ENCODE measurements around the gene TNIK. TPM values are rescaled to one million over a fixed set of nuclear protein-coding genes. Genes with fewer than 3 reads are reported as not detected.

Gene TNIK
- total and polyA plus RNA-seq, 2 experiments from 2014 or later, result 14.6 to 34.3 TPM

- no peaks in the 10 kb centered on the region for H3K79me2 ChIP-seq (replicated peaks; ENCODE audit: insufficient read depth)
- no peak for ATAC-seq
- no peaks in the 10 kb centered on the region for H4K20me1 ChIP-seq (replicated peaks; ENCODE audit: insufficient read depth)
- H3K9me2 ChIP-seq (ENCODE audit: insufficient read depth), result 0 out of 2 replicates have a peak, but pooled peaks cover 5% of the 10 kb centered on the region
- no peaks in the 10 kb centered on the region for H3K36me3 ChIP-seq (ENCODE audit: insufficient read depth)
- Mint-ChIP-seq H3K27me3 (ENCODE audit: insufficient read depth, low read depth, poor library complexity) (peaks cover 5% of the 10 kb centered on the region), H3K27ac (no peak overlapping the region), H3K9me3 (no peaks in the 10 kb centered on the region), H3K36me3 (ENCODE audit: low read depth) (no peaks in the 10 kb centered on the region), H3K4me1 (peaks cover 21% of the 10 kb centered on the region; the same call in 2 of the 3 replicates), H3K4me3 (no peak overlapping the region)
- H3F3A ChIP-seq (replicated peaks; ENCODE audit: low read depth), result no peaks in the 10 kb centered on the region
- no peak overlapping the region for H3K4me3 ChIP-seq
- H3K27me3 ChIP-seq (ENCODE audit: insufficient read depth), result no peaks in the 10 kb centered on the region
- no peak for DNase-seq (ENCODE audit: low spot score)
- no peak overlapping the region for H2AFZ ChIP-seq
- no peak overlapping the region for H3K27ac ChIP-seq (ENCODE audit: low read depth)
- H3K4me1 ChIP-seq (ENCODE audit: insufficient read depth), result no peaks in the 10 kb centered on the region; the same call in 1 of the 2 replicates
- TF ChIP-seq POLR2AphosphoS5 (IDR thresholded peaks at IDR 0.05; ENCODE audit: low read depth) (no peak), ZNF462 (CRISPR knock-in tag; IDR thresholded peaks at IDR 0.05) (no peak), STAT1 (IDR thresholded peaks at IDR 0.05; ENCODE audit: unreplicated experiment) (no peak), ETS1 (IDR thresholded peaks at IDR 0.05) (no peak), ZNF331 (CRISPR knock-in tag; IDR thresholded peaks at IDR 0.05; ENCODE audit: low read depth) (no peak), CTCF (conservative IDR thresholded peaks at IDR 0.05; ENCODE audit: low read depth in 2 of 2) (no peak), REST (IDR thresholded peaks at IDR 0.05; ENCODE audit: unreplicated experiment) (no peak), JUNB (IDR thresholded peaks at IDR 0.05; ENCODE audit: unreplicated experiment) (no peak), EZH2 (IDR thresholded peaks at IDR 0.05; ENCODE audit: low read depth, unreplicated experiment) (no peak), CREB1 (CRISPR knock-in tag; IDR thresholded peaks at IDR 0.05; ENCODE audit: low read depth) (no peak), ZNF114 (CRISPR knock-in tag; IDR thresholded peaks at IDR 0.05) (no peak), NANOG (IDR thresholded peaks at IDR 0.05; ENCODE audit: borderline replicate concordance) (no peak), EZH2phosphoT487 (IDR thresholded peaks at IDR 0.05; ENCODE audit: unreplicated experiment) (no peak)
- H3K4me2 ChIP-seq, result no peak overlapping the region
Observed at GRCh38 chr3:171498921-171499320, 38.7 kb upstream of the TNIK start.
